GM12875 (cell line): Measurements from ENCODE around the gene SNX9.
"Not testable (repeated sequence)": the region's sequence is repeated elsewhere in the genome, so short reads cannot be mapped to it uniquely, and the experiment has no call there.

Experiments
- H3K4me3 ChIP-seq: one replicate; pipeline ENCODE4 v1.5.1; 2011; ENCODE audit warnings: low read depth, low read length, control low read depth
- CTCF ChIP-seq: IDR thresholded peaks from 2 replicates; pipeline ENCODE4 v1.5.1; 2011; ENCODE audit warnings: low read depth, mild to moderate bottlenecking, control low read depth, inconsistent platforms, low read length, moderate library complexity, borderline replicate concordance; ENCODE audit not compliant: insufficient read depth

SNX9 gene

GRCh38 chr6:157966589-157966977 lies 143.5 kb downstream of the SNX9 start:
- H3K4me3 ChIP-seq: no peak overlapping the region
- TF ChIP-seq CTCF: no peak

GRCh38 chr6:157967020-157967419 lies 144.0 kb downstream of the SNX9 start:
- no peak overlapping the region for H3K4me3 ChIP-seq
- no peak for TF ChIP-seq CTCF

GRCh38 chr6:157967486-157967885 lies 144.4 kb downstream of the SNX9 start:
- no peak for TF ChIP-seq CTCF
- H3K4me3 ChIP-seq: no peak overlapping the region

- not testable (repeated sequence) for H3K4me3 ChIP-seq
These were observed 149.1 kb downstream of the SNX9 start for GRCh38 chr6:157972177-157972576.

GRCh38 chr6:157974341-157974894 lies 151.4 kb downstream of the SNX9 start:
- no peak overlapping the region for H3K4me3 ChIP-seq

GRCh38 chr6:157974967-157975366 lies 151.9 kb downstream of the SNX9 start:
- H3K4me3 ChIP-seq: no peak overlapping the region
- TF ChIP-seq CTCF: no peak

More at GRCh38 chr6:157974341-157974894, 151.4 kb downstream of the SNX9 start:
- TF ChIP-seq CTCF: no peak

- no peak for TF ChIP-seq CTCF
These were observed 152.4 kb downstream of the SNX9 start for GRCh38 chr6:157975456-157975855.

More at GRCh38 chr6:157975456-157975855, 152.4 kb downstream of the SNX9 start:
- no peak overlapping the region for H3K4me3 ChIP-seq
